ENCODE data around the gene INKA1.

DNA sequence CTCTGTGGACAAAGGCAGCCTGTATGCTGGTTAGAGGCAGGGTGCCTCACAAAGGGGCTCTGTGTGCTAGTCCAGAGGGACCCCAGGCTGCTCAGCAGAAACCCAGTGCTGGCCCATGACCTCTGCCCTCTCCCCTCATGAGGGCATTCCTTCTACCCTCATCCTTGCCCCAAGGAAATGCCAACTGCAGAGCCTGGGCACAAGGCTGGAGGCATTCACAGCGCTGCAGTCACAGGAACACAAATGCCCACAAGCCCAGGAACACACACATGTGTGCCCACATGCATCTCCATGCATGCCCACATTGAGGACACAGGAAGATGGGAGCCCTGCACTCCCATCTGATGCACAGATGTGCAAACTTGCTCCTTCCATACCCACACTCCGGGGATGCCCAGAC, 3.8 kb downstream of the INKA1 start:
- TF ChIP-seq, protein P1, sequence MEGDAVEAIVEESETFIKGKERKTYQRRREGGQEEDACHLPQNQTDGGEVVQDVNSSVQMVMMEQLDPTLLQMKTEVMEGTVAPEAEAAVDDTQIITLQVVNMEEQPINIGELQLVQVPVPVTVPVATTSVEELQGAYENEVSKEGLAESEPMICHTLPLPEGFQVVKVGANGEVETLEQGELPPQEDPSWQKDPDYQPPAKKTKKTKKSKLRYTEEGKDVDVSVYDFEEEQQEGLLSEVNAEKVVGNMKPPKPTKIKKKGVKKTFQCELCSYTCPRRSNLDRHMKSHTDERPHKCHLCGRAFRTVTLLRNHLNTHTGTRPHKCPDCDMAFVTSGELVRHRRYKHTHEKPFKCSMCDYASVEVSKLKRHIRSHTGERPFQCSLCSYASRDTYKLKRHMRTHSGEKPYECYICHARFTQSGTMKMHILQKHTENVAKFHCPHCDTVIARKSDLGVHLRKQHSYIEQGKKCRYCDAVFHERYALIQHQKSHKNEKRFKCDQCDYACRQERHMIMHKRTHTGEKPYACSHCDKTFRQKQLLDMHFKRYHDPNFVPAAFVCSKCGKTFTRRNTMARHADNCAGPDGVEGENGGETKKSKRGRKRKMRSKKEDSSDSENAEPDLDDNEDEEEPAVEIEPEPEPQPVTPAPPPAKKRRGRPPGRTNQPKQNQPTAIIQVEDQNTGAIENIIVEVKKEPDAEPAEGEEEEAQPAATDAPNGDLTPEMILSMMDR (IDR thresholded peaks at IDR 0.05; ENCODE audit: low read depth, low read length, poor library complexity, severe bottlenecking): no peak
- no peak for TF ChIP-seq EZH2phosphoT487 (IDR thresholded peaks at IDR 0.05; ENCODE audit: borderline replicate concordance, low read length)
